Measurements from ENCODE around the gene TBC1D16.

The TBC1D16 gene

GRCh38 chr17:79951361-79952264, 84.1 kb downstream of the TBC1D16 start:
- peak overlapping the region; percentile 34 for H3K4me3 ChIP-seq (ENCODE audit: insufficient read depth, low read depth, low read length)
- peak overlapping the region; percentile 81 for H3K27ac ChIP-seq (ENCODE audit: insufficient read depth, low read depth, low read length, poor library complexity, severe bottlenecking)
- peaks cover 54% of the 10 kb centered on the region for H3K4me1 ChIP-seq (ENCODE audit: control insufficient read depth, insufficient read depth, low read length)
- 32 to 37% methylated on average over 31 of the region's 31 CpGs for WGBS, 2 experiments
- H3K9me3 ChIP-seq (ENCODE audit: control insufficient read depth, low read length), result no peaks in the 10 kb centered on the region
- peaks cover 6% of the 10 kb centered on the region for H3K36me3 ChIP-seq (ENCODE audit: control insufficient read depth, insufficient read depth, low read length)
- peaks cover 23% of the 10 kb centered on the region for H3K27me3 ChIP-seq (ENCODE audit: control insufficient read depth, insufficient read depth, low read length, poor library complexity, severe bottlenecking)

- Histone ChIP-seq H3K4me3 (ENCODE audit: insufficient read depth, low read depth, low read length) (peak overlapping the region; percentile 34), H3K27me3 (ENCODE audit: control insufficient read depth, insufficient read depth, low read length, poor library complexity, severe bottlenecking) (peaks cover 23% of the 10 kb centered on the region), H3K4me1 (ENCODE audit: control insufficient read depth, insufficient read depth, low read length) (peaks cover 54% of the 10 kb centered on the region), H3K36me3 (ENCODE audit: control insufficient read depth, insufficient read depth, low read length) (peaks cover 6% of the 10 kb centered on the region), H3K9me3 (ENCODE audit: control insufficient read depth, low read length) (no peaks in the 10 kb centered on the region), H3K27ac (ENCODE audit: insufficient read depth, low read depth, low read length, poor library complexity, severe bottlenecking) (peak overlapping the region; percentile 61)
- 0 to 3% methylated on average over 16 to 17 of the region's 17 CpGs for WGBS, 2 experiments
These were observed 84.9 kb downstream of the TBC1D16 start for GRCh38 chr17:79950751-79951150.

DNA sequence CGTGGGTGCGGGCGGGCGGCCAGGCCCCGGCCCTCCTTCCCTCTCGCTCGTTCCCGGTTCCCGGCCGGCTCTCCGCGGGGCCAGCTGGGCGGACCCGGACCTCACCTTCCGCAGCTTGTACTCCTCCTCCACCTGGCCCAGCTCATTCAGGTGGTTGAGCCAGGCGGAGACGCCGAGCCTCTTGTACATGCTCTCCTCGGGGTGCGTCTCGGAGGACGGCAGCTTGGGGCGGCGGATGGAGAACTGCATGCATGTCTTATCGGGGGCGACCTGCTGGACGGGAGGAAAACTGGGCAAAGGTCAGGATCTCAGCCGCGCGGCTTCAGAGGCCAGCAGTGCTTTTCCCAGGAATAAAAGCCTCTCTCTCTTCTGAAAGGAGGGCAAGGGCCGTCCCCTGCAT, 85.4 kb downstream of the TBC1D16 start:
- peaks cover 6% of the 10 kb centered on the region for H3K36me3 ChIP-seq (ENCODE audit: control insufficient read depth, insufficient read depth, low read length)
- 2 to 3% methylated on average over 31 of the region's 31 CpGs for WGBS, 2 experiments
- no peaks in the 10 kb centered on the region for H3K9me3 ChIP-seq (ENCODE audit: control insufficient read depth, low read length)
- peak overlapping the region; percentile 34 for H3K4me3 ChIP-seq (ENCODE audit: insufficient read depth, low read depth, low read length)
- H3K27ac ChIP-seq (ENCODE audit: insufficient read depth, low read depth, low read length, poor library complexity, severe bottlenecking), result peak overlapping the region; percentile 61
- H3K27me3 ChIP-seq (ENCODE audit: control insufficient read depth, insufficient read depth, low read length, poor library complexity, severe bottlenecking), result peaks cover 23% of the 10 kb centered on the region
- H3K4me1 ChIP-seq (ENCODE audit: control insufficient read depth, insufficient read depth, low read length), result peaks cover 54% of the 10 kb centered on the region

- H3K27ac ChIP-seq (ENCODE audit: insufficient read depth, low read depth, low read length, poor library complexity, severe bottlenecking), result peak overlapping the region; percentile 61
- H3K27me3 ChIP-seq (ENCODE audit: control insufficient read depth, insufficient read depth, low read length, poor library complexity, severe bottlenecking), result peaks cover 23% of the 10 kb centered on the region
- 1 to 2% methylated on average over 27 of the region's 27 CpGs for WGBS, 2 experiments
- peaks cover 51% of the 10 kb centered on the region for H3K4me1 ChIP-seq (ENCODE audit: control insufficient read depth, insufficient read depth, low read length)
- peaks cover 6% of the 10 kb centered on the region for H3K36me3 ChIP-seq (ENCODE audit: control insufficient read depth, insufficient read depth, low read length)
- no peaks in the 10 kb centered on the region for H3K9me3 ChIP-seq (ENCODE audit: control insufficient read depth, low read length)
- peak overlapping the region; percentile 34 for H3K4me3 ChIP-seq (ENCODE audit: insufficient read depth, low read depth, low read length)
These were observed 85.9 kb downstream of the TBC1D16 start for GRCh38 chr17:79949656-79950209.

- Histone ChIP-seq H3K4me3 (ENCODE audit: insufficient read depth, low read depth, low read length) (no peak overlapping the region), H3K27ac (ENCODE audit: insufficient read depth, low read depth, low read length, poor library complexity, severe bottlenecking) (no peak overlapping the region)
- 57 to 59% methylated on average over 29 of the region's 29 CpGs for WGBS, 2 experiments
These were observed 86.6 kb downstream of the TBC1D16 start for GRCh38 chr17:79948945-79949655.

DNA sequence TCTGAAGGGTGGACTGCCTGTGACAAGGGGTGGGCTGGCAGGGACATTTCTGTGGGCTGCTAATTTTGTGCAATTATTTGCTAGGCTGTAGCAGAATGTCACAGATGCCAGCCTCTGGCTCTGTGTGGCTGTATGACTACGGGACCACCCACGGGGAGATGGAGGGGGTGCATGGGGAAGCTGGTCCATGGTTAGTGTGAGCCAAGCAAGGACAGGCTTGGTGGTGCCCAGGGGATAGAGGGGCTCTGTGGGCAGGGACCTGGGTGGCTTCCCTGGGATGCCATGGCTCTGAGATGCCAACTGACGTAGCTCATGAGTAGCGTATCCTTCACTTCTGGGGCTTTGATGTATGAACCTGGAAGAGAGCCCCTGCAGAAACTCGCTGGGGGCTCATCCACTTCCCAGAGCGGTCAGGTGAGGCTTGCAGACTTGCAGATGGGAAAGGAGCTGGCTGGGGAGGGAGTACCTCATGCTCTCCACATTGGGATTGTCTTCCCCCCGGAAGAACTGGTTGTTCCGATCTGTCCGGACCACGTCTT, 87.2 kb downstream of the TBC1D16 start:
- no peak overlapping the region for H3K4me3 ChIP-seq (ENCODE audit: insufficient read depth, low read depth, low read length)
- peaks cover 6% of the 10 kb centered on the region for H3K36me3 ChIP-seq (ENCODE audit: control insufficient read depth, insufficient read depth, low read length)
- H3K4me1 ChIP-seq (ENCODE audit: control insufficient read depth, insufficient read depth, low read length), result peaks cover 46% of the 10 kb centered on the region
- WGBS, 2 experiments, result 94 to 95% methylated on average over 10 of the region's 10 CpGs
- H3K9me3 ChIP-seq (ENCODE audit: control insufficient read depth, low read length), result no peaks in the 10 kb centered on the region
- H3K27me3 ChIP-seq (ENCODE audit: control insufficient read depth, insufficient read depth, low read length, poor library complexity, severe bottlenecking), result peaks cover 23% of the 10 kb centered on the region
- no peak overlapping the region for H3K27ac ChIP-seq (ENCODE audit: insufficient read depth, low read depth, low read length, poor library complexity, severe bottlenecking)

More at GRCh38 chr17:79948945-79949655, 86.6 kb downstream of the TBC1D16 start:
- peaks cover 46% of the 10 kb centered on the region for H3K4me1 ChIP-seq (ENCODE audit: control insufficient read depth, insufficient read depth, low read length)
- no peaks in the 10 kb centered on the region for H3K9me3 ChIP-seq (ENCODE audit: control insufficient read depth, low read length)
- H3K27me3 ChIP-seq (ENCODE audit: control insufficient read depth, insufficient read depth, low read length, poor library complexity, severe bottlenecking), result peaks cover 23% of the 10 kb centered on the region
- peaks cover 6% of the 10 kb centered on the region for H3K36me3 ChIP-seq (ENCODE audit: control insufficient read depth, insufficient read depth, low read length)

DNA sequence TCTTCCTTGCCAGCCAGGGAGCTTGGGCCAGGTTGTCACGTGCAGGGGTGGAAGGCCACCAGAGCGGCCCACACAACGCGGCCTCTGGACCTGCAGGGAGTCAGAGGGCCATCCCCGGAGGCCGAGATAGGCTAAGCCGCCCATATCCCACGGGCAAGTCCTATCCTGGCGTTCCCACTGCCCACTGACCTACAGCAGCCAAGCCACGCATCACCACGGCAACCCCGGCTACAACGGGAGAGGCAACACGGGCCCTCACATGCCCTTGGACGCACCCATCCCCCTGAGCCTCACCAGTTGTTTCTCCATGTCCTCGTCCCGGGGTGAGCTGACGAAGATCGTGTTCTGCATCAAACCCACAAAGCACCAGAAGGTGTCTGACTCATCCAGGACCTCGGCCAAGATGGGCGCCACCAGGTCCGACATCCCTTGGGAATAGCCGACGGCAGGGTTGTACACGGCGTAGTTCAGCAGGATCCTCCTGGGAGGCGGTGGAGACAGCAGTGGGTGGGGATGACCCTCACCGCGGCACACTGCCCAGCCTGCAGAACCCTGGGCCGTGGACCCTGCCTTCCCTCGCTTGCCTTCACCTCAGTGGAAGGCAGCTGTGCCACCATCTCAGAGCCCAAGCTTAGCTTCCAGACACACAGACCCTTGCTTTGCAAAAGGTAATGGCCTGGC, 88.2 kb downstream of the TBC1D16 start:
- 96% methylated on average over 31 of the region's 31 CpGs for WGBS, 2 experiments
- no peak overlapping the region for H3K27ac ChIP-seq (ENCODE audit: insufficient read depth, low read depth, low read length, poor library complexity, severe bottlenecking)
- peaks cover 40% of the 10 kb centered on the region for H3K4me1 ChIP-seq (ENCODE audit: control insufficient read depth, insufficient read depth, low read length)
- H3K27me3 ChIP-seq (ENCODE audit: control insufficient read depth, insufficient read depth, low read length, poor library complexity, severe bottlenecking), result peaks cover 23% of the 10 kb centered on the region
- no peaks in the 10 kb centered on the region for H3K9me3 ChIP-seq (ENCODE audit: control insufficient read depth, low read length)
- H3K36me3 ChIP-seq (ENCODE audit: control insufficient read depth, insufficient read depth, low read length), result peaks cover 6% of the 10 kb centered on the region
- H3K4me3 ChIP-seq (ENCODE audit: insufficient read depth, low read depth, low read length), result no peak overlapping the region

DNA sequence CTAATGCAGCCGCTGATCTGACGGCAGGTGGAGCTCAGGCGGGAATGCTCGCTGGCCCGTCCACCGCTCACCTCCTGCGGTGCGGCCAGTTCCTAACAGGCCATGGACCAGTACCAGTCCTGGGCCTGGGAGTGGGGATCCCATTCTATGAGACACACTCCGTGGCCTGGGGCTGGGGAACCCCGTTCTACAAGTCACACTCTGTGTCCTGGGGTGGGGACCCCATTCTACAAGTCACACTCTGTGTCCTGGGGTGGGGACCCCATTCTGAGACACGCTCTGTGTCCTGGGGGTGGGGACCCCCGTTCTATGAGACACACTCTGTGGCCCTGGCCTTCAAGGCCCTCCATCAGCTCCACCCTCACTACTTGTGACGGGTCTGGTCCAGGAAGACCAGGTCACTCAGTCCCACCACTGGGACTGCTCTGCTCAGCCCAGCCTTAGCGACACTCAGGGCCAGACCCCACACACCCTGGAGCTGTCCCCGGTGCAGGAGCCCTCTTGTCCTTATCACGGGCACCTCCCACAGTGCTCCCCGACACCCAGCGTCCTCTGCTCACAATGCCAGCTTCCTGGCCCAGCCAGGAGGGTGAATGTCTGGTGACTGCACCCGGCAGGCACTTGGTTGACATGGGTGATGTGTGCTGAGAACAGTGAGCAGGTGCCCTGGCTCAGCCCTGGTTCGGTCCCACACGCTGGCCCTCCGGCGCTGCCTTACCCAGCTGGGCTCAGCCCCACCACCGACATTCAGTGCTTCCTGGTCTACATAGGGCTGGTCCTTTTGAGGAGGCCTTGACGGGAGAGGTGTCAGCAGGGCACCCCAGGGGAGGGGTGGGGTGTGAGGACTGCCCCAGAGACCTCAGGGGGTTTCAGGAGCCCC, 89.1 kb downstream of the TBC1D16 start:
- WGBS, 2 experiments, result 93 to 95% methylated on average over 25 of the region's 25 CpGs
- Histone ChIP-seq H3K27me3 (ENCODE audit: control insufficient read depth, insufficient read depth, low read length, poor library complexity, severe bottlenecking) (peaks cover 23% of the 10 kb centered on the region), H3K27ac (ENCODE audit: insufficient read depth, low read depth, low read length, poor library complexity, severe bottlenecking) (no peak overlapping the region), H3K9me3 (ENCODE audit: control insufficient read depth, low read length) (no peaks in the 10 kb centered on the region), H3K4me3 (ENCODE audit: insufficient read depth, low read depth, low read length) (no peak overlapping the region), H3K4me1 (ENCODE audit: control insufficient read depth, insufficient read depth, low read length) (peaks cover 31% of the 10 kb centered on the region), H3K36me3 (ENCODE audit: control insufficient read depth, insufficient read depth, low read length) (peaks cover 6% of the 10 kb centered on the region)
